GM18526 (cell line): ENCODE data around the gene HSD3B7.

Source experiments
- POLR2A ChIP-seq: IDR thresholded peaks from 3 replicates; pipeline ENCODE4 v1.6.1; 2011; ENCODE audit not compliant: insufficient read length; ENCODE audit errors: extremely low read depth

Gene HSD3B7

DNA sequence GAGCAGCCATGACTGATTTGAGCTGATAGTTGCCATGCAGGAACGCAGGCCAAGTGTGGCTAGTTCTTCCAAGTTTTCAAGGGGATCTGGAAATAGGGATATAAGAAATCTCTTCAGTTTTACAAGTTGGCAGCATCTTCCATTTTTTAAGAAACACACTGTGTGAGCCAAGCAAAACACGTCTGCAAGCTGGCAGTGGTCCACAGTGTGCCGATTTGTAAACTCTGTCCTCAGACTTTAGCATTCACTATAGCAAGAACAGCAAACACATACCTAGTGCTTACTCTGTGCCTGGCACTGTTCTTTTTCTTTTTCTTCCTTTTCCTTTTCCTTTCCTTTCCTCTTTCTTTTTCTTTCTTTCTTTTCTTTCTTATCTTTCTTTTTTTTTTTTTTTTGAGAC lies 33.3 kb upstream of the HSD3B7 start:
- no peak for TF ChIP-seq POLR2A

DNA sequence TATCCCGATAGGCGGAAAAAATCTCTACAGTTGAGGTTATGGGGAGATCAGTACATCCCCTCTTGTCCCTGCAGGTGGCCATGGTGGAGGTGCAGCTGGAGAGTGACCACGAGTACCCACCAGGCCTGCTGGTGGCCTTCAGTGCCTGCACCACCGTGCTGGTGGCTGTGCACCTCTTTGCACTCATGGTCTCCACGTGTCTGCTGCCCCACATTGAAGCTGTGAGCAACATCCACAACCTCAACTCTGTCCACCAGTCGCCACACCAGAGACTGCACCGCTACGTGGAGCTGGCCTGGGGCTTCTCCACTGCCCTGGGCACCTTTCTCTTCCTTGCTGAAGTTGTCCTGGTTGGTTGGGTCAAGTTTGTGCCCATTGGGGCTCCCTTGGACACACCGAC lies 31.9 kb upstream of the HSD3B7 start:
- TF ChIP-seq POLR2A = no peak

DNA sequence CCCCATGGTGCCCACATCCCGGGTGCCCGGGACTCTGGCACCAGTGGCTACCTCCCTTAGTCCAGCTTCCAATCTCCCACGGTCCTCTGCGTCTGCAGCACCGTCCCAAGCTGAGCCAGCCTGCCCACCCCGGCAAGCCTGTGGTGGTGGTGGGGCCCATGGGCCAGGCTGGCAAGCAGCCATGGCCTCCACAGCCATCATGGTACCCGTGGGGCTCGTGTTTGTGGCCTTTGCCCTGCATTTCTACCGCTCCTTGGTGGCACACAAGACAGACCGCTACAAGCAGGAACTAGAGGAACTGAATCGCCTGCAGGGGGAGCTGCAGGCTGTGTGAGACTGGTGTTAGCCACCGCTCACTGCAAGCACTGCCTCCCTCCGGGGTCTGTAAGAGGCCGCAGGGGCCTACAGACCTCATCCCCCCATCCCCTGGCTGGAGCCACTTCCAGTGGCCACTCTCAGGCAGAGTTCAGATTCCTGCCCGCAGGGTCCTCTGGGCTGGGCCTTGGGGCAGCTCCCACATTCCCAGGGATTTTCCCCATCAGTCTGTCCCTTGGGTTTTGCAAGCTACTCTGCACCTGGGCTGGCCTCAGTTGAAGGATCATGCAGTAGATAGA lies 31.4 kb upstream of the HSD3B7 start:
- TF ChIP-seq POLR2A = no peak

DNA sequence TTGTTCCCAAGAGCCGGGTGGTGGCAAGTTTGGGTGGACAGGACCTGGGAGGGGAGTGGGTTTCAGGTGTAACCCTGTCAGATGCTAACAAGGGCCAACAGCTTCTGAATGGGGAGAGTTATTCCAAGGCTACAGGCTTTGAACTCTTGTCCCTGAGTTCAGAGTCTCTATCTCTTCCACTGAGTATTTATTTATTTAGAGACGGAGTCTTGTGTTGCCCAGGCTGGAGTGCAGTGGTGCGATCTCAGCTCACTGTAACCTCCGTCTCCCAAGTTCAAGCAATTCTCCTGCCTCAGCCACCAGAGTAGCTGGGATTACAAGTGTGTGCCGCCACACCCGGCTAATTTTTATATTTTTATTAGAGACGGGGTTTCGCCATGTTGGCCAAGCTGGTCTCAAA lies 30.0 kb upstream of the HSD3B7 start:
- no peak for TF ChIP-seq POLR2A

DNA sequence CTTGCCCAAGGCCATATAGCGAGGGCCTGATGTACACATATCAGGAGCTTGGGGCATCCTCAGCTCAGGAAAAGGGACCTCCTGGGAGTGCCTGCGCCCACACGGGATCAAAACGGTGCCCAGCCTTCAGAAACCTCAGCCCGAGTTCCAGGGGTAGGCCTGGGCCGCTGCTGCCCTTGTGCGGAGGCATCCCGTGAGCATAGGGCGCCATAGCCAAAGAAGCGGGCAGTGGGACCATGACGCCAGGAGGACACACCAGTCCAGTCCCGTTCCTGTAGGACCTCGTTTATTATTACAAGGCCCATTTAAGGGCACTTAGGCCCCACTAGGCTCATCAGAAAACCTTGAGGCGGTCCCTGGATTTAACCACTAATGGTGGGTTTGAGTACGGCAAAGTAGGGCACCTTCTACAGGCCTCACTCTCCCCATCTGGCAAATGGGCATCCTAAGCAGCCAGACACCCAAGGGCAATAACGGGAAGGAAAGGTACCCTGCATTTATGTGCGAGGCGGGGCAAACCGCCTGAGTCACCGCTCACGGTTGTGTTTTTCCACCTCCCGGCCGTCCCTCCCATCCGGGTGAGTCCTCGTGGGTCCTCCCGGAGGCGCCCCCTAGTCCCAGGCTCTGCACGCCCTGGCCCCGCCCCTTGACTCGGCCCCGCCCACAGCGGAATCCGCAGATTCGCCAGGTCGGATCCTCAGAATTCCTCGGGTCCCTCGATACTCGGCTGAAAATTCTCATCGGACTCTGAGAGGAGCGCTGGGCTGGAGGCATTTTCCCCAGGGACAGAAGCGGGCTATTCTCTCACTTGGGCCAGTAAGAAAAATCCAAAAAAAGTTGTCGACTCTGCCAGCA lies 28.2 kb upstream of the HSD3B7 start:
- peak; percentile 14 for TF ChIP-seq POLR2A

DNA sequence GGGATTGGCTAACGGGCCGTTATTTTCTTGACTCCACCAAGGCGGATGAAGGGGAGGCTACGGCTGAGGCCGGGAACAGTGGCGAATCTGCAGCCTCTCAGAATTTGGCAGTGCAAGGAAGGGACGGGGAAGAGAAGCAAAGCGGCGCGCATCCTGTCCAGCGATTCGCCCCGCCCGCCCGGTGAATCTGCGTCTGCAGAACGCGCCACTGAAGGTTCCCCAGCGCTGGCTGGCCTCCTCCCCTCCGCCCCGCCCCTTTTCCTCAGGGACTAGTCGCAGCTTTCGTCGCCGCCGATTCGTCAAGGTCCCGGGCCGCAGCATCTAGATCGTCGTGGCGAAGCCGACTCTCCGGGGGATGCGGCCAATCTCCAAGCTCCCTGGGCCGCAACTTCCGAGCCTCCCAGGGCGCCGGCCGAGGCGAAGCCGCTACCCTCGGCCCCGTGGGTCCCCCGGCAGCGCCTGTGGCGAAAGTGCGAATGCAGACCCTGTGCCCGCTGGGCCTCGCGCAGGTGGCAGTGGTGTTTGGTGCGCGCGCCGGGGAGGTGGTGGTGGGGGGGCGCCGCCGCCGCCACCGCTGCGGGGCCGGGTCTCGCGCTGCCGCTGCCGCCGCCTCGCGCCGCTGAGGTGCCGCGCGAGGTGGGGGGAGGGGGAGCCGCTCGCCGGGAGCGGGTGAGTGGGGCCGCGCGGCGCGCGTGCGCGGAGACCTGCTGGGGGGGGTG lies 27.4 kb upstream of the HSD3B7 start, which contains the start of gene SETD1A:
SETD1A (plus strand) TSS at position 299 of the 719 bp plus-strand sequence. CDS start 978 bp downstream, outside the sequence.
- no peak for TF ChIP-seq POLR2A

DNA sequence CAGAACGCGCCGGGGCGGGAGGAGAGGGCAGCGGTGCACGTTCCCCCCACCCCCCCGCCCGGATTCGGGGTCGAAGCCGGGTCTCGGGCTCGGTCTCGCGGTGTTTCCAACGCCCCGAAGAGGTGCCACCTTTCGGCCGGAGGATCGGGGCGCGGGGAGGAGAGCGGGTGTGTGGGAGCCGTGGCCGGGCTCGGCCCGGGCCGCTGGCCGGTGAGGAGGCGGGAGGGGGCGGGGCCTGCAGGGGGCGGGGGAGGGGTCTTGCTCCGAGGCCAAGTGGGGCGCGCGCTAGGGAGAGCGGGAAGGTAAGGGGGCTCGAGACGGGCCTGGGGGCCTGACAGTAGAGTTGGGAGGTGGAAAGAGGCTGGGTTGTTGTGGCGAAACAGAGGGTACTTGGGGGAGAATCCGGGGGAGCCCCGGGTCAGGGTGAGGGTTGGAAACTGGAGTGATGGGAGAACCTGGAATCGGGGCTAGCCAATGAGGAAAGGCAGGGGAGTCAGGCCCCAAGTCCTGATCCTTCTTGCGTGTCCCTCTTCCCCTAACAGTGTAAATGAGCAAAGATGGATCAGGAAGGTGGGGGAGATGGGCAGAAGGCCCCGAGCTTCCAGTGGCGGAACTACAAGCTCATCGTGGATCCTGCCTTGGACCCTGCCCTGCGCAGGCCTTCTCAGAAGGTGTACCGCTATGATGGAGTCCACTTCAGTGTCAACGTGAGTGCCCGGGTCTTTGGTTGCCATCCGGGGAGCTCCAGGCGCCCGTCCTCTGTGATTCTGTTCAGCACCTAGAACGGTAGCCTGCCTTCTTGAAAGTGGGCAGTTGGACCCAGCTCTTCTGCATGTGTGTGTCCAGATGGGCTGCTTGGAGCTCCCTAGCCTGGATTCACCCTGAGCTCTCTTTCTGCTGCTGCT lies 26.6 kb upstream of the HSD3B7 start:
- TF ChIP-seq POLR2A = no peak

DNA sequence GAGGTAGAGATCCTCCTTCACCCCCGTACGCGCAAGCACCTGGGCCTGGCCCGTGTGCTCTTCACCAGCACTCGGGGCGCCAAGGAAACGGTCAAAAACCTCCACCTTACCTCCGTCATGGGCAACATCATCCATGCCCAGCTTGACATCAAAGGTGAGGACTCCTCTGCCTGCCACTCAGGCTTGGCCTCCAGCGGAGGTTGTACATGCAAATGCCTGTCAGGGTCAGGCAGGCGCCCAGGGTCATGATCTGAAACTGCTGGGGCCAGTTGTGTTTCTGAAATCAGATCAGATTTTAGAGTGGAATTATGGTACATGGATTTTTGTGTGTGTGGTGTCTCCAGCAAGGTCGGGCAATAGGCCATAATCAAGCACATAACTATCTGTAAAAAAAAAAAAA lies 23.6 kb upstream of the HSD3B7 start:
- no peak for TF ChIP-seq POLR2A

DNA sequence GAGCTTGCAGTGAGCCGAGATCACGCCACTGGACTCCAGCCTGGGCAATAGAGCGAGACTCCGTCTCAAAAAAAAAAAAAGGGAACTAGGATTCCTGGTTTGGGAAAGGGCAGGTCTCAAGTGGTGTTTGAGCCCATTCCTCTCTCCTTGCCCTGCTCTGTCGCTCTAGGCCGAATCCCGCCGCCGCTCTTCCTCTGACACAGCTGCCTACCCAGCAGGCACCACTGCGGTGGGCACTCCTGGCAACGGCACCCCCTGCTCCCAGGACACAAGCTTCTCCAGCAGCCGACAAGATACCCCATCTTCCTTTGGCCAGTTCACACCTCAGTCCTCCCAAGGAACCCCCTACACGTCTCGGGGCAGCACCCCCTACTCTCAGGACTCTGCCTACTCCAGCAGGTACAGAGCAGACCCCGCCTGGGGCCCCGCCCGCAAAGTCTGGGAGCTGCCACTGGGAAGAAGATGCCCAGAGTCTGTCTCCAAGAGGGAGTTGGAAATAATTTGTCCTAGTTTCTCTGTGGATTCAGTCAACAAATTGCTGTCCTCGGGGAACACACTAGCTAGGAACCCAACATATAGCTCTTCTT lies 21.0 kb upstream of the HSD3B7 start:
- TF ChIP-seq POLR2A = no peak

DNA sequence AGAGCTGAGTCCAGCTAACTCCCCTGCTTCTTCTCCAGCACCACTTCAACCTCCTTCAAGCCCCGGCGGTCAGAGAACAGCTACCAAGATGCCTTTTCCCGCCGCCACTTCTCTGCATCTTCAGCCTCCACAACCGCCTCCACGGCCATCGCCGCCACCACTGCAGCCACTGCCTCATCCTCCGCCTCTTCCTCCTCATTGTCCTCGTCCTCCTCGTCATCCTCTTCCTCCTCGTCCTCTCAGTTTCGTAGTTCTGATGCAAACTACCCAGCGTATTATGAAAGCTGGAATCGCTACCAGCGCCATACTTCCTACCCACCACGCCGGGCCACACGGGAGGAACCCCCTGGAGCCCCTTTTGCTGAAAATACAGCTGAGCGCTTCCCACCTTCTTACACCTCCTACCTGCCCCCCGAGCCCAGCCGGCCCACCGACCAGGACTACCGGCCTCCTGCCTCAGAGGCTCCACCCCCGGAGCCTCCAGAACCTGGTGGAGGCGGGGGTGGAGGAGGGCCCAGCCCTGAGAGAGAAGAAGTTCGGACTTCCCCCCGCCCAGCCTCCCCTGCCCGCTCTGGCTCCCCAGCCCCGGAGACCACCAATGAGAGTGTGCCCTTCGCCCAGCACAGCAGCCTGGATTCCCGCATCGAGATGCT lies 20.3 kb upstream of the HSD3B7 start:
- TF ChIP-seq POLR2A = no peak

DNA sequence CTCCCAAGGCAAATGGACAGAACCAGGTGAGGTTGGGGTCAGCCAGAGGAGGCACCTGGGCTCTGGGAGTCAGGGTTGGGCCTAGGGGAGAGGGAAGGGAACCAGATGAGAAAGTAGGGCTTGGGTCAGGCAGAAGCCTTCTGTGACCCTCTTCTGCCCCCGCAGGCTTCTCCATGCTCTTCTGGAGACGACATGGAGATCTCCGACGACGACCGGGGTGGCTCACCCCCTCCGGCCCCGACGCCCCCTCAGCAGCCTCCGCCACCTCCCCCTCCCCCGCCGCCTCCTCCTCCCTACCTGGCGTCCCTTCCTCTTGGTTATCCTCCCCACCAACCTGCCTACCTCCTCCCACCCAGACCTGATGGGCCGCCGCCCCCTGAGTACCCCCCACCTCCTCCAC lies 19.6 kb upstream of the HSD3B7 start:
- no peak for TF ChIP-seq POLR2A

DNA sequence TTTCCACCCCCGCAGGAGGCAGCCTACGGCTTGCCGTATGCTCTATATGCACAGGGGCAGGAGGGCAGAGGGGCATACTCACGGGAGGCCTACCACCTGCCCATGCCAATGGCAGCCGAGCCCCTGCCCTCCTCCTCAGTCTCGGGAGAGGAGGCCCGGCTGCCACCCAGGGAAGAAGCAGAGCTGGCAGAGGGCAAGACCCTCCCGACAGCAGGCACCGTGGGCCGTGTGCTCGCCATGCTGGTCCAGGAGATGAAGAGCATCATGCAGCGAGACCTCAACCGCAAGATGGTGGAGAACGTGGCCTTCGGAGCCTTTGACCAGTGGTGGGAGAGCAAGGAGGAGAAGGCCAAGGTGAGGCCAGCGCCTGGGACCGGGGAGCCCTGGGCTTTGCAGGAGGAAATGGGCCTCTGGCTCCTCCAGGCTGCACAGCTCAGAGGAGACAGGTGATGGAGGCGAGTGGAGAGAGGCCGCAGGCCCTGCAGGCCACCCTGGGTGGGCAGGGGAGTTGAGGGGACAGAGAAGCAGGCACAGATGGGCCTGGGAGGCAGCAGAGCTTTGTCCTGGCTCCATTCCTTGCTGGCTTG lies 18.9 kb upstream of the HSD3B7 start:
- no peak for TF ChIP-seq POLR2A

DNA sequence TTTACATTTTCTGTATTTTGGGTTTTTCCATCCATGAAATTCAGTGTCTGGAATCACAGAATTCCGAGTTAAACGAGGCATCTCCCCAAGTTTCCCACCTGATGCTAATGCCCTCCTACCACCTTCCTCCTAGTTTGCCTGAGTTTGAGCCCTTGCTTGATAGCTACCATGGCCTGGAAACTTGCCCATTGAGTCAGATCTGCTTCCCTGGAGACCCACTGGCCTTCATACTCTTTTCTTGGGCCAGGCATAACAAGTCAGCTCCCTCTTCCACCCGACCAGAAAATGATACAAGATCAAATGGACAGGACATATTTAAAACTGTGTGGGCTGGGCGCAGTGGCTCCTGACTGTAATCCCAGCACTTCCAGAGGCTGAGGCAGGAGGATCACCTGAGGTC lies 17.2 kb upstream of the HSD3B7 start:
- TF ChIP-seq POLR2A = no peak
